ENCODE data around the gene CCDC87. TPM values are rescaled to one million over a fixed set of nuclear protein-coding genes. Genes with fewer than 3 reads are reported as not detected.
A peak's percentile ranks its signal among the peaks of the same experiment; 100 is the strongest.

The CCDC87 gene
- total and polyA plus RNA-seq, 9 donors = 0.13 to 0.60 (median 0.45) TPM

DNA sequence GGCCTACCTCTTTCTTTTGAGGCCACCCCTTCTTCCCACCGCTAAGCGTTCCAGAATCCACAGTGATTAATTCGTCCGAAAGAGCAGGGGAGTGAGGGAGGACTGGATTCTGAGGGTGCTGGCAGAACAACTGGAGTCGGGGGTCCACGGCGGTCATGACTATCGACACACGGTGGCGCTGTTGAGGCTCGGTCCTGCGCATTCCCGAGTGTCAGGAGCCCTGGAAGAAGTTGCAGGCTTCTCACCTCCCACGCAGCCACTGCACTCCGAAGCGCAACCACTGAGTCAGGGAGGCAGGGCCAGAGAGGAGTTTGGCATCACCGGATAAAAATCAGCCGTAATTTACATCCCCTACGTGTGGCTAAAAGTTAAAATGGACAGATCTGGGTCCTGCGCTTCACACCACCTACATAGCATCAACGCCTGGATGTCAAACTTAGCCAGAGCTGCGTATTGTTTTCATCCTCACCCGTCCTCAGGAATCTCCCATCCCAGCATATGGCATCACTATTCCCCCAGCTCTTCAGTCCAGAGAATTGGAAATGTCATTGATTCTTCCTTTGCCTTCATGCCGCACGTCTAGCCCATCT, 13.8 kb downstream of the CCDC87 start:
- H3K36me3 ChIP-seq = no peaks in the 10 kb centered on the region
- TF ChIP-seq POLR2A (IDR thresholded peaks at IDR 0.05) (no peak), EP300 (IDR thresholded peaks at IDR 0.05) (no peak)
- TF ChIP-seq, protein P1, sequence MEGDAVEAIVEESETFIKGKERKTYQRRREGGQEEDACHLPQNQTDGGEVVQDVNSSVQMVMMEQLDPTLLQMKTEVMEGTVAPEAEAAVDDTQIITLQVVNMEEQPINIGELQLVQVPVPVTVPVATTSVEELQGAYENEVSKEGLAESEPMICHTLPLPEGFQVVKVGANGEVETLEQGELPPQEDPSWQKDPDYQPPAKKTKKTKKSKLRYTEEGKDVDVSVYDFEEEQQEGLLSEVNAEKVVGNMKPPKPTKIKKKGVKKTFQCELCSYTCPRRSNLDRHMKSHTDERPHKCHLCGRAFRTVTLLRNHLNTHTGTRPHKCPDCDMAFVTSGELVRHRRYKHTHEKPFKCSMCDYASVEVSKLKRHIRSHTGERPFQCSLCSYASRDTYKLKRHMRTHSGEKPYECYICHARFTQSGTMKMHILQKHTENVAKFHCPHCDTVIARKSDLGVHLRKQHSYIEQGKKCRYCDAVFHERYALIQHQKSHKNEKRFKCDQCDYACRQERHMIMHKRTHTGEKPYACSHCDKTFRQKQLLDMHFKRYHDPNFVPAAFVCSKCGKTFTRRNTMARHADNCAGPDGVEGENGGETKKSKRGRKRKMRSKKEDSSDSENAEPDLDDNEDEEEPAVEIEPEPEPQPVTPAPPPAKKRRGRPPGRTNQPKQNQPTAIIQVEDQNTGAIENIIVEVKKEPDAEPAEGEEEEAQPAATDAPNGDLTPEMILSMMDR (IDR thresholded peaks at IDR 0.05) = peak; percentile 80 to 86 (median 82)
- H3K27ac ChIP-seq = no peak overlapping the region
- peak; percentile 77 to 89 (median 84) for DNase-seq
- WGBS, 3 donors = 10 to 12% (median 10%) methylated on average over 25 of the region's 25 CpGs
- no peaks in the 10 kb centered on the region for H3K9me3 ChIP-seq
- H3K27me3 ChIP-seq = no peaks in the 10 kb centered on the region
- no peaks in the 10 kb centered on the region for H3K4me1 ChIP-seq (ENCODE audit: insufficient read depth)
- intact Hi-C loops (cut with DNase I) = loop anchor here (2.0 to 5.0 kb wide), 3 partner anchors 98 to 108 kb away; partner anchors contain the start of gene RBM4B (in 1 of the 4)
- H3K4me3 ChIP-seq = no peak overlapping the region

DNA sequence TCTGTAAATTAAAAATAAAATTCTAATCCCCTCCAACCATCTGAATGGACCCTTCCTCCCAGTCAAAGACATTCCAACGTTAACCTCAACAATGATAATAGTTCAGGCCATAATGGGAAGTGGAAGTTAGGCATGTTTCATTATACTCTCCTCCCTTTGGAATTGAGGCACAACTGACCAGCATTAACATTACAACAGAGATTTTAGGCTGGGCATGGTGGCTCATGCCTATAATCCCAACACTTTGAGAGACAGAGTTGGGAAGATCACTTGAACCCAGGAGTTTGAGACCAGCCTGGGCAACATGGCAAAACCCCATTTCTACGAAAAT, 22.0 kb downstream of the CCDC87 start:
- H3K27me3 ChIP-seq = no peaks in the 10 kb centered on the region
- DNase-seq = no peak
- H3K4me1 ChIP-seq (ENCODE audit: insufficient read depth) = peaks cover 7% of the 10 kb centered on the region
- H3K4me3 ChIP-seq = no peak overlapping the region
- 52 to 73% (median 58%) methylated on average over 2 of the region's 2 CpGs for WGBS, 3 donors
- no peak overlapping the region for H3K27ac ChIP-seq
- no peaks in the 10 kb centered on the region for H3K9me3 ChIP-seq
- TF ChIP-seq, protein P1 (IDR thresholded peaks at IDR 0.05) = no peak
- TF ChIP-seq EP300 (IDR thresholded peaks at IDR 0.05) = no peak
- no peak for TF ChIP-seq POLR2A (IDR thresholded peaks at IDR 0.05)
- no peaks in the 10 kb centered on the region for H3K36me3 ChIP-seq
- intact Hi-C loops (cut with DNase I) = no loop called here

GRCh38 chr11:66570079-66570849, 22.6 kb downstream of the CCDC87 start:
- intact Hi-C loops (cut with DNase I) = no loop called here
- H3K27me3 ChIP-seq = no peaks in the 10 kb centered on the region

DNA sequence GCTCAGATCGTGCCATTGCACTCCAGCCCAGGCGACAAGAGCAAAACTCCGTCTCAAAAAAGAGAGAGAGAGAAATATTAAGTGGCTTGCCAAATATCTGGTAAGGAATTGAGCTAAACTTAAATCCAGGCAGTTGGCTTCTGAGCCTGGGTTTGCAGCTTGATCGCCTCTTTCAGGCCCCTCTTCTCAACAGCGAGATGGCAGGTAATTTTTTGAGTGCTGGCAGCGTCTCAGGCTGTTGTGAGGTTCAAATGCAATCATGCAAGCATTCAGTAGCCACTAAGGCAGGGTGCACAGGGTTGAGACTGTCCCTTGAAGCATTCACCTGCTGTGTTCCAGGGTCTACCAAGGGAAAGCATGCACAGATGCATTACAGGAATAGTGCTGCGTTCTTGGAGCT, 23.8 kb downstream of the CCDC87 start:
- 65 to 74% (median 73%) methylated on average over 7 of the region's 7 CpGs for WGBS, 3 donors
- Histone ChIP-seq H3K4me3 (no peak overlapping the region), H3K27me3 (no peaks in the 10 kb centered on the region), H3K27ac (no peak overlapping the region), H3K36me3 (no peaks in the 10 kb centered on the region), H3K4me1 (ENCODE audit: insufficient read depth) (peaks cover 7% of the 10 kb centered on the region), H3K9me3 (no peaks in the 10 kb centered on the region)
- TF ChIP-seq EP300 (IDR thresholded peaks at IDR 0.05) (no peak), POLR2A (IDR thresholded peaks at IDR 0.05) (no peak)
- TF ChIP-seq, protein P1 (IDR thresholded peaks at IDR 0.05) = no peak
- DNase-seq = no peak
- intact Hi-C loops (cut with DNase I) = no loop called here

More at GRCh38 chr11:66570079-66570849, 22.6 kb downstream of the CCDC87 start:
- H3K9me3 ChIP-seq = no peaks in the 10 kb centered on the region
- H3K4me1 ChIP-seq (ENCODE audit: insufficient read depth) = peaks cover 7% of the 10 kb centered on the region
- no peak for TF ChIP-seq EP300 (IDR thresholded peaks at IDR 0.05)
- TF ChIP-seq POLR2A (IDR thresholded peaks at IDR 0.05) = no peak
- TF ChIP-seq, protein P1 (IDR thresholded peaks at IDR 0.05) = no peak
- no peaks in the 10 kb centered on the region for H3K36me3 ChIP-seq
- no peak overlapping the region for H3K4me3 ChIP-seq
- DNase-seq = no peak
- no peak overlapping the region for H3K27ac ChIP-seq
- 54 to 71% (median 64%) methylated on average over 5 of the region's 5 CpGs for whole genome bisulfite sequencing, 3 donors

All from ovary (tissue), 9 donors.